Right hindlimb (tissue), 1 donor: ENCODE measurements around the gene PLA2G4D.
A peak's percentile ranks its signal among the peaks of the same experiment; 100 is the strongest.
"Not testable (repeated sequence)": the region's sequence is repeated elsewhere in the genome, so short reads cannot be mapped to it uniquely, and the experiment has no call there.

Experiments
- DNase-seq: peaks from one replicate; pipeline ENCODE4 v3.0.0-alpha.2; 2018

PLA2G4D gene

GRCh38 chr15:42121682-42122081, 27.3 kb upstream of the PLA2G4D start:
- DNase-seq = no peak

GRCh38 chr15:42121021-42121420, 26.7 kb upstream of the PLA2G4D start:
- no peak for DNase-seq

GRCh38 chr15:42120285-42120684, 25.9 kb upstream of the PLA2G4D start:
- no peak for DNase-seq

GRCh38 chr15:42119446-42119760, 25.0 kb upstream of the PLA2G4D start:
- DNase-seq = no peak

- DNase-seq = no peak
Measured at GRCh38 chr15:42118650-42119445, 24.5 kb upstream of the PLA2G4D start.

- DNase-seq = no peak
Measured at GRCh38 chr15:42111924-42112323, 17.6 kb upstream of the PLA2G4D start.

GRCh38 chr15:42110367-42110766, 16.0 kb upstream of the PLA2G4D start:
- DNase-seq = no peak

GRCh38 chr15:42108806-42109205, 14.4 kb upstream of the PLA2G4D start:
- no peak for DNase-seq

GRCh38 chr15:42108189-42108588, 13.8 kb upstream of the PLA2G4D start:
- no peak for DNase-seq

GRCh38 chr15:42107473-42107872, 13.1 kb upstream of the PLA2G4D start:
- DNase-seq = peak; percentile 48

GRCh38 chr15:42106288-42106687, 11.9 kb upstream of the PLA2G4D start:
- no peak for DNase-seq

GRCh38 chr15:42104095-42104891, 9.9 kb upstream of the PLA2G4D start:
- DNase-seq = no peak

GRCh38 chr15:42102646-42103235, 8.4 kb upstream of the PLA2G4D start:
- DNase-seq = no peak

GRCh38 chr15:42101861-42102260, 7.5 kb upstream of the PLA2G4D start:
- no peak for DNase-seq

- no peak for DNase-seq
Measured at GRCh38 chr15:42100021-42100800, 5.8 kb upstream of the PLA2G4D start.

- DNase-seq = no peak
Measured at GRCh38 chr15:42097018-42097417, 2.7 kb upstream of the PLA2G4D start.

GRCh38 chr15:42093966-42094365, 396 bp downstream of the PLA2G4D start:
- no peak for DNase-seq

- peak; percentile 69 for DNase-seq
Measured at GRCh38 chr15:42092398-42093318, 1.7 kb downstream of the PLA2G4D start.

- DNase-seq = not testable (repeated sequence)
Measured at GRCh38 chr15:42091753-42092397, 2.5 kb downstream of the PLA2G4D start.

- DNase-seq = no peak
Measured at GRCh38 chr15:42090781-42091180, 3.6 kb downstream of the PLA2G4D start.

- DNase-seq = no peak
Measured at GRCh38 chr15:42090370-42090769, 4.0 kb downstream of the PLA2G4D start.
